ENCODE results near the gene KIF16B. TPM values are rescaled to one million over a fixed set of nuclear protein-coding genes. Genes with fewer than 3 reads are reported as not detected.

The KIF16B gene
- total and polyA plus RNA-seq, 9 of the 15 experiments (the other 6 are each of a cell fraction or from before 2014, with no cell fraction given) = 1.00 to 10.6 (median 8.5) TPM

DNA sequence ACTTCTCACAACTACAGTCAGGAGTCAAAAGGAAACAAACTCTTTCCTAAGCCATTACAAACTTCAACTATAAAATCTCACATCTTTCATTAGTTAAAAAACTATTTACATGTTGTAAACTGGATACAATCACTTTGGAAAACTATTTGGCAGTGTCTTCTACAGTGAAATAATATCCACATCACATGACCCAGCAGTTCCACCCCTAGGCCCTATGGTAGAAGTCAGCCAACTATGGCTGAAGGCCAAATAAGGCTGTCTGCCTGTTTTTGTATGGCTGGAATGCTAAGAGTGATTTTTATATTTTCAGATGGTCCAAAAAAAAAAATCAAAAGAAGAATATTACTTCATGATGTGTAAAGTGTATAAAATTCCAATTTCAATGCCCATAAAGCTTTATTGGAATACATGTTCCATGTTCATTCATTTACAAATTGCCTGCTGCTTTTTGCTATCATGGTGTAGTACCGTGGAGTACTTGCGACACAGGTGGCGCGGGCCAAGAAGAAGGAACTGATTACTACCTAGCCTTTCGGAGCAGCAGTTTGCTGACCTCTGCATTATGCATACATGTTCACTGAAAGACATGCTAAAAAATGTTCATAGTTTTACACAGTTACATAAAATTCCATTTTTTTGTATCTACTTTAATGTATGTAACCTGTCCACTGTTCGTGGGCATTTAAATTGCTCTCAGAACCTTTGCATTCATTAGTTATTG, 129.0 kb downstream of the KIF16B start:
- no peak for ATAC-seq
- H3K9me3 ChIP-seq (replicated peaks; ENCODE audit: control insufficient read depth, insufficient read depth, low read depth, low read length) = no peaks in the 10 kb centered on the region
- WGBS (ENCODE audit: insufficient coverage, low coverage, missing lambda C conversion rate) = 84% methylated on average over 6 of the region's 6 CpGs
- H3K9me1 ChIP-seq (ENCODE audit: control insufficient read depth, insufficient read depth, low read length) = no peaks in the 10 kb centered on the region
- ChIA-PET POLR2A (no interaction called here), CTCF (ENCODE audit: low intra/inter-chr PET ratio) (no interaction called here)
- no peaks in the 10 kb centered on the region for H3K79me2 ChIP-seq (ENCODE audit: control insufficient read depth, insufficient read depth, low read length)
- no peaks in the 10 kb centered on the region for H3K36me3 ChIP-seq (ENCODE audit: control insufficient read depth, insufficient read depth, low read length)
- no peak overlapping the region for H2AFZ ChIP-seq (ENCODE audit: low read depth, low read length)
- H3K4me1 ChIP-seq (replicated peaks in 1 of 2; ENCODE audit: control insufficient read depth in 2 of 2, insufficient read depth in 2 of 2, low read length in 2 of 2) = no peaks in the 10 kb centered on the region
- in situ Hi-C loops (cut with MboI) (no loop called here), intact Hi-C loops (cut with micrococcal nuclease) (no loop called here)
- H3K4me3 ChIP-seq = no peak overlapping the region
- no peak for DNase-seq (ENCODE audit: extremely low read depth in 1 of 4, low spot score in 3 of 4)
- no peaks in the 10 kb centered on the region for H3K27me3 ChIP-seq (ENCODE audit: control insufficient read depth in 2 of 2, insufficient read depth in 2 of 2, low read length in 2 of 2)
- TF ChIP-seq ZNF830 (CRISPR knock-in tag; IDR thresholded peaks at IDR 0.05) = no peak
- no peak for TF ChIP-seq MED1 (CRISPR knock-in tag; IDR thresholded peaks at IDR 0.05; ENCODE audit: borderline replicate concordance)
- TF ChIP-seq ZZZ3 (IDR thresholded peaks at IDR 0.05) = no peak
- TF ChIP-seq NR2F6 (CRISPR knock-in tag; IDR thresholded peaks at IDR 0.05) = no peak
- no peak for TF ChIP-seq NCOA1 (IDR thresholded peaks at IDR 0.05; ENCODE audit: low read depth)
- TF ChIP-seq CHD1 (IDR thresholded peaks at IDR 0.05; ENCODE audit: low read length) = no peak
- TF ChIP-seq MAFG (tag; conservative IDR thresholded peaks at IDR 0.05) = no peak
- TF ChIP-seq ZNF253 (CRISPR knock-in tag; conservative IDR thresholded peaks at IDR 0.05) = no peak
- no peak for TF ChIP-seq HNRNPUL1 (IDR thresholded peaks at IDR 0.05; ENCODE audit: low read length)
- TF ChIP-seq ATF1 (CRISPR knock-in tag; IDR thresholded peaks at IDR 0.05) = no peak
- no peak for TF ChIP-seq ATF1 (tag; IDR thresholded peaks at IDR 0.05)
- TF ChIP-seq TSC22D4 (tag; IDR thresholded peaks at IDR 0.05) = no peak
- TF ChIP-seq SMARCA4 (IDR thresholded peaks at IDR 0.05) = no peak
- H3K9ac ChIP-seq (ENCODE audit: insufficient read depth in 1 of 2, low read depth in 2 of 2, low read length in 2 of 2) = no peak overlapping the region
- BruUV-seq (replicated peaks) = no TSS peak
- no peak for FAIRE-seq
- no peak overlapping the region for H3K27ac ChIP-seq (ENCODE audit: extremely low read depth, low read depth, low read length)
- H3K4me2 ChIP-seq (ENCODE audit: insufficient read depth, low read length) = no peak overlapping the region
- no peaks in the 10 kb centered on the region for H4K20me1 ChIP-seq (replicated peaks; ENCODE audit: control insufficient read depth, insufficient read depth, low read length)
